ENCODE data around the gene WDFY4.
A peak's percentile ranks its signal among the peaks of the same experiment; 100 is the strongest.

Gene WDFY4

GRCh38 chr10:48948470-48949037 is 263.9 kb downstream of the WDFY4 start:
- no peak for DNase-seq

GRCh38 chr10:48951707-48952106 is 267.0 kb downstream of the WDFY4 start:
- DNase-seq, result no peak

DNA sequence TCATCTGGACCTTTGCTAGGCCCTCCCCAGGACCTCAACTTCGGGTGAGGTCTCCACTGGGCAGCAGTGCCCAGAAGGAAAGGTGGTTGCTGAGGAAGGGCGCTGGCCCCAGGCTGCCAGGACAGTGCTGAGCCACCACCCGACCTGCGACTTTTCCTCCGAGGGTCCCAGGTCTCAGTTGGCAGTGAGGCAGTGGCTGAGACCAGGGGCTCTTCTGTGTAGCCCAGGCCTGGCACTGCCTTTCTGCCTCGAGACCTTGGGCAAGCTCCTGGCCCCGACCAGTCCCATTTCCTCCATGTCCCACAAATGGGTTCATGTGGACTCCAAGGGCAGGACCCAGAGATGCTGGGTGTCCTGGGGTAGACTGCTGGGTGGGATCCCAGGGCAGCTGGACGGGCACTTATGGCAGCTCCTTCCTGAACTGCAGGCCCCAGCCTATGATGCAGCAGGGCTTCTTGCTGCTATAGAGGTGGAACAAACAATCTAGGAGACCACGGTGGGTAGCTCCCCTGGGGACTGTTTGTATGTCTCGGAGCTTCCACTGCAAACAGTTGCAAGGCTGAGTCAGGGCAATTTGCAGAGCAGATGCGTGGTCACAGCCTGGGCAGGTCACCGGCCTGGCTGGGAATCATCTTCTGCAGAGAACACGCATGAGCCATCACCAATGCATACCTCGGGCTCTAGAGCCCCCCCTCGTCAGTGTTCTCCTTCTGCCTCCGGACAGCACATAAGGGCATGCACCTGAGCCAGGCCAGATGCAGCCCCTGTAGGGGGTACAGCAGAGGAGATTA is 272.9 kb downstream of the WDFY4 start:
- no peak for DNase-seq

GRCh38 chr10:48958598-48959190 is 274.0 kb downstream of the WDFY4 start:
- no peak for DNase-seq

DNA sequence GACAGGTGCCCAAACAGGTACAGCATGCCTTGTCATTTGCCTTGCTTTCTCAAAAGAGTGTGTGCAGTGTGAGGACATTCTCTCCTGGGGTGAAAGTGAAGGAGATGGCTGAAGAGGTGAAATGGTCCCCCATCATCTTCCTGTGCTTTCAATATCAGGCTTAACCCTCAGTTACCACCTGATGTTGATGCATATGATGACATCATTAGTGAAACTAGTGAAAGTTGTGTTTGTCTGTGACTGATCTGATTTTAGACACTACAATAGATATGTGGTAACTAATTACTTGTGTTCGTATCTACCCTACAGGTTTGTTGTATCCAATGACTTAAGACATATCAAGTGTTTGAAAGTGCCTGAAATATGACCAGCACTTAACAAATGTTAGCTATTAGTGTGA is 279.4 kb downstream of the WDFY4 start:
- DNase-seq, result no peak

GRCh38 chr10:48965460-48965859 is 280.8 kb downstream of the WDFY4 start:
- no peak for DNase-seq

DNA sequence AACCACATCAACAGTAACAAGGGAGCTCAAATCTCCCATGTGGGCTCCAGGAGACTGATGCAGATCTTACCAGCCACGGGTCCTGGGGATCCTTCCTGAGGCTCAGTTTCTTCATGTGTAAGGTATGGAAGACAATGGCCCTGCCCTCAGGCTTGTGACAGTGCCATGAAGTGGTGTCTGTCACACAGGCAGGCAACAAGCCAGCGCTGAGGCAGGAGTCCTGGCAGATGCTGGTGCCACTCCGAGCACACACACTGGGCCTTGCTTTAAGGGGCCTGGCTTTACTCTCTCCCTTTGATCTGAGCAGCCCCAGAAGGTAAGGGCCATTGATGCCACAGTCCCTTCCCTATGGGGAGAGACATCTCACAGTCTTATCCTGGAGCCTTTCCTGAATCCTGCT is 283.4 kb downstream of the WDFY4 start:
- DNase-seq, result no peak

GRCh38 chr10:48970046-48970445 is 285.4 kb downstream of the WDFY4 start:
- DNase-seq, result no peak

GRCh38 chr10:48970654-48971053 is 286.0 kb downstream of the WDFY4 start:
- no peak for DNase-seq

DNA sequence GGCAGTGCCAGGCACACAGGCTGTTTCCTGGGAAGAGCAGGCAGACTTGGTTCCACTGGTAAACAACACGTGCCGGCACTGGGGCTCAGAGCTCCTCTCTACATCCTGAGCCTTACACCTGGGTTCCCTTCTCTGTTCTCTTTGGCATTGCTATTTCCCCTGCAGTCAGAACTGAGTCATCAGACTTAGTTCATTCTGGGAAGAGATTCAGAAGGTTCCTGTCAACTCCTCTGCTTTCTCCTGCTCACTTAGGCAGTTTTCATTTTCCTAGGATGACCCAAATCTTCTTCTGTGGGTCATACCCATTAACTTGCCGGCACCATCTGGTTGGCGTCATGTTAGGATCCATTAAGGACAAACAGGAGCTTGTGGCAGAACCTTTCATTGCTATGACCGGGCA is 288.4 kb downstream of the WDFY4 start:
- no peak for DNase-seq

DNA sequence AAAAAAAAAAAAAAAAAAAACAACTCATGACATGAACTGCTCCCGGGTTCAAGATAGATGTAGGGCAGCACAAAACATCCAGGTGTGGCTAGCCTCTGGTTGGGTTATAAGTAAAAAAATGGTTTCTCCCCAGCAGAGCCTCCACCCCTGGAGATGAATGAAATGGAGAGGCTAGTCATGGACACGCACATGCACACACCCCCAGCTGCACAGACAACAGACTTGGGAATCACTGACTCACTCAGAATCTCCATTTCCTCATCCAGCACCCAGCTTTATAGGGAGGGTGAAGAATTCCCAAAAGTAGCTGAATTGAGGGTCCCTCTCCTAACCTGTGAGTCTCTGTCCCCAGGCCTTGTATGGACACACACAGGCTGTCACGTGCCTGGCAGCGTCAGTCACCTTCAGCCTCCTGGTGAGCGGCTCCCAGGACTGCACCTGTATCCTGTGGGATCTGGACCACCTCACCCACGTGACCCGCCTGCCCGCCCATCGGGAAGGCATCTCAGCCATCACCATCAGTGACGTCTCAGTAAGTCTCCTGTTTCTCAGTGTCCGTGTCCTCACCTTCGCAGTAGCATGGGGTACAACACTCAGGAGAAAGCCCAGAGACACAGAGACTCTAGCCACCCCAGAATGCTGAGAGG is 290.0 kb downstream of the WDFY4 start:
- DNase-seq, result no peak

- DNase-seq, result no peak
These were observed 291.5 kb downstream of the WDFY4 start for GRCh38 chr10:48976196-48976595.

DNA sequence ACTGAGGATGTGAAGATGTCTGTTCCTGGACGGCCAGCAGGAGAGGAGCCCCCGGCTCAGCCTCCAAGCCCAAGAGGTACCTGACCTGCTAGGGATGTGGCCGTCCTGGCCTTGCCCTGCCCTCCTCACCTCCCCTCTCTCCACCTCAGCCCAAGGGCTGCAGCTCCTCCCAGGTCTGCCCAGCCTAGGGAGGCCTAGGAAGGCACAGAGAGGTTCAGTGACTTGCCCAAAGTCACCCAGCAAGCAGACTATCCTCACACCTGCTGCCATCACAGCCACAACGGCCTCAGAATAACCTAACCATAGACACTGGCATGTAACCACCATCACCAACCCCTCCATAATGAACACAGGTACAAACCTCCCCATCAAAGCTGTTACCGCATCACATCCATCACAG is 293.6 kb downstream of the WDFY4 start:
- DNase-seq, result no peak

GRCh38 chr10:48981310-48981907 is 296.7 kb downstream of the WDFY4 start:
- DNase-seq, result peak; percentile 21

DNA sequence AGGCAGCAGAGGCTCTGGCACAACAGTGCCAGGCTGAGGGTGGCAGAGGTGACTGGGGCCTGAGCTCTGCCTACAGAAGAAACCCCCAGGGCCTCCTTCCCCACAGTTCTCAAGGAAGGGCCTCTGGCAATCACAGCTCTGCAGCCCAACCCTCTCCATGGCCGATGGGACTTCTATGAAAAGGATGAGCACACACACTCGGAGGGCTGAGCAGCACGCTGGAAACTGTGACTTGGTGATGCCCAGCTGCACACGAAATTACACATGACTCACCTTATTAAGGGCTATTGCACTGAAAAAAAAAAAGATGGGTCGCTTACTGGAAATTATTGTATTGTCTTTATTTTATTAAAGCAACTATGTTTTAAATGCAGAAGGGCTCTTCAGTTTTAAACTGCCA is 297.9 kb downstream of the WDFY4 start:
- no peak for DNase-seq

DNA sequence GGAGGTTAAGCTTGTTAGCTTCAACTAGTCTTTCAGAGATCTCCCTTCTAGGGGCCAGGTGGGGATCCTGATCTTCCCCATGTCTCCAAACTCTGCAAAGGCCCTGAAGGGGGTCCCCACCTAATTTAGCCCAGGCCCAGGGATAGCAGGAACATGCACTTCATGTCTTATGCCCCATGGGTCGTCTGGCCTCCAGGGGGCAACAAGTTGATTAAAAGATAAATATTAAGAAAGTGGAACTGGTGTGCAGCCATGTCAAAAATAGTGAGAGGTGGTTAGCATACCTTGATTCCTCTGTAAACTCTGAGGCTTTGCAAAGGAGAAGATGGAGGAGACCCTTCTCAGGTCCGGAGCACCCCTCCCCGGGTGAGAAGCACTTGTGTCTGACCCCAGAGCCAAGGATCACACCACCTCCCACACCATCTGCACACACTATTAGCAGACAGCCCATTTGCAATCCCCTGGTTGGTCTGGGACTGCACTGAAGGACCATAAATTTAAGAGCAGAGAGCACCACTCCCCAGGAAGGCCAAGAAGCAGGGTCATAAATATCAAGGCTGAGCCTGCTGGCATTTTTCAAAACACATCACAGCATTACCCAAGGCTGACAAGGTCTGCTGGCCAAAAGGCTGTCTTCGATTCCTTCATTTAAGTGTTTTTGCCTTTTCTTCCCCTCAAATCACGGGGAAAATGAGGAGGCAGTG is 299.1 kb downstream of the WDFY4 start:
- no peak for DNase-seq

DNA sequence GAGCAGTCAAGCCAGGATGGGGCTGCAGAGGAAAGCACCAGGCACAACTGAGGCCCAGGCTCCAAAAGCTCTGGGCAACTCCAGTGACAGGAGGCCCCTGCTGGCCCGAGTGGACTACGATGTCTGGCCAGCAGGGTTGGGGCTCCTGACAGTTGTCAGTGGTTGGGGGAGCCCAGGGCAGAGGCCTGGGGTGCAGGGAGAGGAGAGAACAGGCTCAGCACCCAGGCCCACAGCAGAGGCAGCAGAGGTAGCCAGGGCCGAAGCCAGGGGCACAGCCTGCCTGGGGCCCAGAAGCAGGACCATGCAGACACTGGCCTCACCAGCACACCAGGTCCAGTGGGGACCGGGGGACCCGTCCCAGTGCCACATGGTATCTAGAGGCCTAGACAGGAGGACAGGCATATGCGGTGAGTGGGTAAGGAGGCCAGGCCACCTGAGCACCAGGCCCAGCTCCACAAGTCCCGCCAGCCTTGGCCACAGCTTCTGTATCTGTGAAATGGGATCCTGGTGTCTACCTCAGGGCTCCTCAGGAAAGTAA is 301.0 kb downstream of the WDFY4 start:
- DNase-seq, result no peak

DNA sequence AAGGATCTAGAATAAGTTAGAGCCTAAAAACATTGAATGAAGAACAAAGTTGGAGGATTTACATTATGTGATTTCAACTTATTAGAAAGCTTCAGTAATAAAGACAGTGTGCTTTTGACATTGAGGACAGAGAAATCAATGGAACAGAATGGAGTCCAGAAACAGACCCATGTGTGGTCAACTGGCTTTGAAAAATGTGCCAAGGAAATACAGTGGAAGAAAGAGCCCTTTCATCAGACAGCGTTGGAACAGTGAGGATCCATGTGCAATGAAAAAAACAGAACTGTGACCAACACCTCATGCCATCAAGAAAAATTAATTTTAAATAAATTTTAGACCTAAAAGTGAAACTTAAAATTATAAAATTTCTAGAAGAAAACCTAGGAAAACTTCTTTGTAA is 305.6 kb downstream of the WDFY4 start:
- no peak for DNase-seq

DNA sequence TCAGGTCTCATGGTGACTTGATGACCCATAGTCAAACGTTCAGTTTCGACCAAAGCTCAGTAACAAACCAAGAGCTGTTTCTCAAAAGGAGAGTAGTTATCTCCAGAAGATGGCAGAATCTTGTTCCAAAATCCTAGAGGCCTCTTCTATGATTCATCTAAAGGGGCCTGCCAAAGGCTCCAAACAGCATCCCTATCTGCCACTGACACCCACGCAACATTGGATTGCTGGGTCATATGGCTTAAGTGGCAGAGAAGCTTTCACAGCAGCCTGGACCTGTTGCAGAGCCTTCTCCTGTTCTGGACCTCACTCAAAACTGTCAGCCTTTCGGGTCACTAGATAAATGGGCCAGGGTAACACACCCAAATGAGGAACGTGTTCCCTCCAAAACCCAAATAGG is 309.0 kb downstream of the WDFY4 start:
- DNase-seq, result no peak

GRCh38 chr10:48996329-48996728 is 311.7 kb downstream of the WDFY4 start:
- no peak for DNase-seq

GRCh38 chr10:48999346-48999745 is 314.7 kb downstream of the WDFY4 start:
- DNase-seq, result no peak

All from CD4-positive, alpha-beta T cell treated with Interleukin-17A for 1 hour (primary cell).